Ishikawa (cell line): ENCODE data around the gene TMPRSS15.

Experiments used
- CEBPB ChIP-seq: IDR thresholded peaks from 2 replicates; pipeline ENCODE4 v1.6.1; 2012
- CREB1 ChIP-seq: IDR thresholded peaks from 2 replicates; pipeline ENCODE4 v1.6.1; 2012; ENCODE audit warnings: low read depth
- EGR1 ChIP-seq: IDR thresholded peaks from 2 replicates; pipeline ENCODE4 v1.6.1; 2012
- EP300 ChIP-seq: IDR thresholded peaks from 2 replicates; pipeline ENCODE4 v1.6.1; 2012; ENCODE audit warnings: borderline replicate concordance
- FOXM1 ChIP-seq: IDR thresholded peaks from 2 replicates; pipeline ENCODE4 v1.6.1; 2012; ENCODE audit warnings: low read depth, borderline replicate concordance
- MAX ChIP-seq: IDR thresholded peaks from 2 replicates; pipeline ENCODE4 v1.6.1; 2012
- NFIC ChIP-seq: IDR thresholded peaks from 2 replicates; pipeline ENCODE4 v1.6.1; 2012
- RAD21 ChIP-seq: IDR thresholded peaks from 2 replicates; pipeline ENCODE4 v1.6.1; 2012; ENCODE audit warnings: low read depth
- REST ChIP-seq: IDR thresholded peaks from 2 replicates; pipeline ENCODE4 v1.6.1; 2012; ENCODE audit warnings: low read depth, mild to moderate bottlenecking
- TAF1 ChIP-seq: IDR thresholded peaks from 2 replicates; pipeline ENCODE4 v1.6.1; 2012; ENCODE audit warnings: low read depth, mild to moderate bottlenecking
- TCF12 ChIP-seq: IDR thresholded peaks from 2 replicates; pipeline ENCODE4 v1.6.1; 2012; ENCODE audit warnings: low read depth
- TEAD4 ChIP-seq: IDR thresholded peaks from 2 replicates; pipeline ENCODE4 v1.6.1; 2012
- USF1 ChIP-seq: IDR thresholded peaks from 2 replicates; pipeline ENCODE4 v1.6.1; 2012
- YY1 ChIP-seq: IDR thresholded peaks from 2 replicates; pipeline ENCODE4 v1.6.1; 2012; ENCODE audit warnings: low read depth
- ZBTB7A ChIP-seq: IDR thresholded peaks from 2 replicates; pipeline ENCODE4 v1.6.1; 2012; ENCODE audit warnings: low read depth

TMPRSS15 gene

DNA sequence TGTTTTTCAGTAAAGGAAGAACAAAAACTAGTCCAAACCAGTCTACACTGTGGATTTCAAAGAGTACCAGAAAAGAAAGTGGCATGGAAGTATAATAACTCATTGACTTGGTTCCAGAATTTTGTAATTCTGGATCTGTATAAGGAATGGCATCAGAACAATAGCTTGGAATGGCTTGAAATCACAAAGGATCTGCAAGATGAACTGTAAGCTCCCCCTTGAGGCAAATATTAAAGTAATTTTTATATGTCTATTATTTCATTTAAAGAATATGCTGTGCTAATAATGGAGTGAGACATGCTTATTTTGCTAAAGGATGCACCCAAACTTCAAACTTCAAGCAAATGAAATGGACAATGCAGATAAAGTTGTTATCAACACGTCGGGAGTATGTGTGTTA is 137.6 kb downstream of the TMPRSS15 start:
- no peak for TF ChIP-seq TCF12
- TF ChIP-seq USF1, result no peak
- no peak for TF ChIP-seq NFIC
- TF ChIP-seq RAD21, result no peak

GRCh38 chr21:18253799-18254198 is 149.8 kb downstream of the TMPRSS15 start:
- TF ChIP-seq TCF12, result no peak
- no peak for TF ChIP-seq TEAD4
- no peak for TF ChIP-seq EP300
- no peak for TF ChIP-seq TAF1
- no peak for TF ChIP-seq ZBTB7A
- TF ChIP-seq RAD21, result no peak
- TF ChIP-seq CEBPB, result no peak
- no peak for TF ChIP-seq EGR1
- no peak for TF ChIP-seq NFIC
- TF ChIP-seq USF1, result no peak
- TF ChIP-seq REST, result no peak
- TF ChIP-seq FOXM1, result no peak
- no peak for TF ChIP-seq CREB1
- TF ChIP-seq YY1, result no peak
- TF ChIP-seq MAX, result no peak

DNA sequence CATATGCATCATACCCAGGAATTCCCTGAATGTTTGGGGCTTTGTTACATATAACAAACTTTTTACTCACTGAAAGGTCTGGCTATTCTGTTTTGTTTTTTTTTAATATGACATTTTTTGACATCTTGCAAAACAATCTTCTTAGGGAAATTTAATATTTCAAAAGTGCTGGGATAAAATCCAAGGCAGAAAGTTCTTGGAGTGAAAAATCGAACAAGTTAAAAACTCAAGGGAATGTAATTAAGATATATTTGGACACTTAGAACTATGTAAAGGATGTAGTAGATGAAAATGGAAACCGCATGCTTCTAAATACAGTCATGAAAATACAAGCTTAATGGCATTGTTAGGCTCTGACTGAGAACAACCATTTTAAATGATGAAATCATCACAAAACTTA is 150.4 kb downstream of the TMPRSS15 start:
- TF ChIP-seq NFIC, result no peak
- TF ChIP-seq TCF12, result no peak
- no peak for TF ChIP-seq ZBTB7A
- no peak for TF ChIP-seq MAX
- TF ChIP-seq USF1, result no peak
- no peak for TF ChIP-seq EP300
- no peak for TF ChIP-seq EGR1
- no peak for TF ChIP-seq RAD21
- TF ChIP-seq TEAD4, result no peak
- no peak for TF ChIP-seq CREB1
- TF ChIP-seq TAF1, result no peak
- TF ChIP-seq FOXM1, result no peak
- no peak for TF ChIP-seq YY1
- TF ChIP-seq CEBPB, result no peak
- no peak for TF ChIP-seq REST

DNA sequence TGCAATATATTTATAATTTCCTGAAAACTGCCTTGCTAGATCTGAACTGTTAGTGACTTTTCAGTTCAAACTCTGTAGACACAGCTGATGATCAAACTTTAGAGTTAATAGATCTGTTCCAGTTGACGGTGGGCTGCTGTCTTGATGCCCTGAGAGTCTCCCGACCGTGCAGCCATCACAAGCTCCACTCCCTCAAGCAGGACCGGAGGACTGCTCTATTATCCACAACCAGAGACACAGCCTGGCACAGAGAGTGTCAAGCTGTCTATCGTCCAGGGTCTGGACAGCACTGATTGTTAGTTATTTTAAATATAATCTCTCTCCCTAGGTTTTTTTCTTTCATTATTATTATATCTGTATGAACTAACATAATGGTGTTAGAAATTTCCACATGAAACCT is 150.9 kb downstream of the TMPRSS15 start:
- no peak for TF ChIP-seq EGR1
- no peak for TF ChIP-seq CEBPB
- TF ChIP-seq TEAD4, result no peak
- TF ChIP-seq TCF12, result no peak
- TF ChIP-seq RAD21, result no peak
- no peak for TF ChIP-seq MAX
- no peak for TF ChIP-seq TAF1
- no peak for TF ChIP-seq REST
- TF ChIP-seq CREB1, result no peak
- no peak for TF ChIP-seq YY1
- no peak for TF ChIP-seq FOXM1
- TF ChIP-seq USF1, result no peak
